K562 (cell line): ENCODE measurements around the gene IFNA2. TPM values are rescaled to one million over a fixed set of nuclear protein-coding genes. Genes with fewer than 3 reads are reported as not detected.

ENCODE experiments used
- ATAC-seq: fragments of 200-7000 bp; cut with Tn5 transposase; 3 replicates; pipeline ENCODE4 v1.9.1; 2020; ENCODE audit warnings: moderate library complexity
- BruUV-seq: library from RNA; stranded (reverse); fragments of 400-500 nt; replicated peaks from 2 replicates; lab custom pipeline; 2021; lab: Mats Ljungman, UMichigan
- CTCF ChIA-PET: fragments of 300-600 bp; formaldehyde crosslinking; extraction: SDS; loops from one replicate; lab custom pipeline; 2021; ENCODE audit warnings: low intra/inter-chr PET ratio; lab: Yijun Ruan, JAX
- POLR2A ChIA-PET: fragments of 300-600, 350-650 bp; sonication (Branson Sonifier 250); formaldehyde crosslinking; extraction: SDS; loops from one replicate; lab custom pipeline; 2021; ENCODE audit warnings: antibody characterized with exemption, inconsistent platforms; lab: Yijun Ruan, JAX
- DNase-seq, 4 experiments: peaks; one replicate each; pipeline versions ENCODE4 v3.0.0 to v3.0.0-alpha.2; 2011 to 2018; ENCODE audit warnings: low spot score in 3 of 4, mixed read lengths in 3 of 4; ENCODE audit errors: extremely low read depth in 1 of 4
- FAIRE-seq: peaks from 2 replicates; lab custom pipeline; 2011; peaks lifted over from hg19 to GRCh38; lab: Jason Lieb, UNC
- H2AFZ ChIP-seq: 2 replicates; pipeline ENCODE4 v1.6.0; 2011; ENCODE audit warnings: low read depth, low read length, control low read depth, inconsistent platforms
- H3K27ac ChIP-seq: fragments of 200-600 bp; 3 replicates; pipeline ENCODE4 v1.8.0; 2011; ENCODE audit warnings: low read depth, mild to moderate bottlenecking, control low read depth, inconsistent platforms, low read length, moderate library complexity, mixed read lengths; ENCODE audit errors: extremely low read depth
- H3K27me3 ChIP-seq, 2 experiments: fragments of 300-600 bp in 1 of 2; 2 replicates in 1 of 2; 3 replicates in 1 of 2; pipeline versions ENCODE4 v1.6.0 to v1.8.0; 2011; ENCODE audit warnings: inconsistent platforms in 2 of 2, low read length in 2 of 2, mild to moderate bottlenecking in 1 of 2, mixed read lengths in 1 of 2, moderate library complexity in 1 of 2; ENCODE audit not compliant: control insufficient read depth in 2 of 2, insufficient read depth in 2 of 2
- H3K36me3 ChIP-seq: fragments of 300-600 bp; 3 replicates; pipeline ENCODE4 v1.8.0; 2011; ENCODE audit warnings: mild to moderate bottlenecking, low read length, inconsistent platforms; ENCODE audit not compliant: control insufficient read depth, insufficient read depth
- H3K4me1 ChIP-seq, 2 experiments: fragments of 200-600 bp in 1 of 2; replicated peaks in 1 of 2; 2 replicates in 1 of 2; 3 replicates in 1 of 2; pipeline versions ENCODE4 v1.5.1 to v1.8.0; 2011; ENCODE audit warnings: inconsistent platforms in 2 of 2, low read length in 2 of 2, mild to moderate bottlenecking in 1 of 2, mixed read lengths in 1 of 2, moderate library complexity in 1 of 2; ENCODE audit not compliant: control insufficient read depth in 2 of 2, insufficient read depth in 2 of 2
- H3K4me2 ChIP-seq: 2 replicates; pipeline ENCODE4 v1.6.1; 2011; ENCODE audit warnings: low read length, control low read depth, inconsistent platforms, mixed read lengths; ENCODE audit not compliant: insufficient read depth
- H3K4me3 ChIP-seq: fragments of 200-600 bp; sonication (generic), shearing (Covaris generic); 2 replicates; pipeline ENCODE4 v1.5.1; 2016; ENCODE audit warnings: control low read depth, inconsistent platforms
- H3K79me2 ChIP-seq: fragments of 200-600 bp; 3 replicates; pipeline ENCODE4 v1.8.0; 2011; ENCODE audit warnings: low read length, inconsistent platforms; ENCODE audit not compliant: control insufficient read depth, insufficient read depth
- H3K9ac ChIP-seq, 2 experiments: 2 replicates each; pipeline versions ENCODE4 v1.6.0 to v1.6.1; 2011; ENCODE audit warnings: low read depth in 2 of 2, low read length in 2 of 2, control low read depth in 1 of 2, inconsistent platforms in 1 of 2, mild to moderate bottlenecking in 1 of 2, mixed read lengths in 1 of 2; ENCODE audit not compliant: insufficient read depth in 1 of 2
- H3K9me1 ChIP-seq: one replicate; pipeline ENCODE4 v1.6.0; 2011; ENCODE audit warnings: inconsistent platforms, mild to moderate bottlenecking, low read length, moderate library complexity; ENCODE audit not compliant: control insufficient read depth, insufficient read depth
- H3K9me3 ChIP-seq: replicated peaks from 2 replicates; pipeline ENCODE4 v1.5.1; 2011; ENCODE audit warnings: low read depth, low read length, inconsistent platforms; ENCODE audit not compliant: control insufficient read depth, insufficient read depth
- H4K20me1 ChIP-seq: replicated peaks from 2 replicates; pipeline ENCODE4 v1.6.1; 2011; ENCODE audit warnings: low read length, inconsistent platforms, mixed read lengths; ENCODE audit not compliant: control insufficient read depth, insufficient read depth
- ARID1B ChIP-seq: fragments of 450-650 bp; IDR thresholded peaks from 2 replicates; pipeline ENCODE4 v1.6.1; 2016; ENCODE audit warnings: antibody characterized with exemption, mild to moderate bottlenecking, inconsistent platforms
- CHD7 ChIP-seq: fragments of 200-600 bp; sonication (generic); IDR thresholded peaks from one replicate; pipeline ENCODE4 v1.6.1; 2012; ENCODE audit warnings: mild to moderate bottlenecking, low read depth, low read length, inconsistent platforms
- HNRNPK ChIP-seq: fragments of 200-400 bp; formaldehyde crosslinking; IDR thresholded peaks from one replicate; pipeline ENCODE4 v1.6.1; 2018; ENCODE audit warnings: mild to moderate bottlenecking, low read depth, low read length; ENCODE audit not compliant: poor library complexity, severe bottlenecking
- MAFG ChIP-seq: fragments of 450-650 bp; conservative IDR thresholded peaks from 2 replicates; pipeline ENCODE4 v1.6.1; 2016; ENCODE audit warnings: missing genetic modification characterization, missing compliant biosample characterization
- RBBP5 ChIP-seq: fragments of 200-600 bp; sonication (generic); IDR thresholded peaks from 2 replicates; pipeline ENCODE4 v1.6.1; 2012; ENCODE audit warnings: borderline replicate concordance, mild to moderate bottlenecking, low read length, control low read depth, inconsistent platforms; ENCODE audit not compliant: insufficient read depth, poor library complexity, severe bottlenecking
- SMARCE1 ChIP-seq: fragments of 450-650 bp; IDR thresholded peaks from 2 replicates; pipeline ENCODE4 v1.7.1; 2016; ENCODE audit warnings: mild to moderate bottlenecking
- XRCC4 ChIP-seq: IDR thresholded peaks from one replicate; pipeline ENCODE4 v1.6.1; 2011; ENCODE audit not compliant: insufficient read depth, insufficient read length; ENCODE audit errors: extremely low read depth
- ZEB2 ChIP-seq: fragments of 450-650 bp; IDR thresholded peaks from 2 replicates; pipeline ENCODE4 v1.6.1; 2016
- ZNF175 ChIP-seq: fragments of 200-800 bp; sonication (Bioruptor generic); IDR thresholded peaks from 2 replicates; pipeline ENCODE4 v1.6.1; 2016; ENCODE audit warnings: low read depth, mild to moderate bottlenecking, missing genetic modification characterization, missing compliant biosample characterization
- WGBS: fragments of 100-300 bp; shearing (Covaris generic); methylation state at CpG from one replicate; pipeline ENCODE4 v1.1.6; 2016; ENCODE audit warnings: low coverage, mixed read lengths; ENCODE audit not compliant: insufficient coverage; ENCODE audit errors: missing lambda C conversion rate; 5-methylcytosine and 5-hydroxymethylcytosine counted together
- in situ Hi-C: fragments of 300-500 bp; cut with MboI; formaldehyde crosslinking; loops from 4 replicates; pipeline ENCODE4 v1.15.0; 2018; ENCODE audit warnings: inconsistent platforms, mixed read lengths
- intact Hi-C: fragments of 100-400 bp; cut with micrococcal nuclease; formaldehyde crosslinking; loops from 2 replicates; pipeline ENCODE4 v1.14.2; 2022
- polyA plus RNA-seq, 8 experiments: library from polyadenylated mRNA; depleted of rRNA in 4 of 8; stranded (reverse) in 5 of 8; unstranded in 3 of 8; fragments of >200 nt; fragmentation: Nextera tagmentation in 2 of 8; fragmentation: Illumina TruSeq in 1 of 8; extraction: Ambion mirVana in 2 of 8; extraction: Trizol in 1 of 8; gene quantifications; 2 replicates each; pipeline versions ENCODE4 v1.2.1 to v1.2.3, GENCODE V29; 2011 to 2014; ENCODE audit warnings: inconsistent platforms in 1 of 8, missing spikeins in 1 of 8
- total RNA-seq, 7 experiments: library from RNA; depleted of rRNA in 6 of 7; stranded (reverse); fragments of >200 nt in 6 of 7; fragmentation: Illumina TruSeq in 2 of 7; extraction: Trizol in 2 of 7; gene quantifications; 2 replicates each; pipeline versions ENCODE4 v1.2.1 to v1.2.3, GENCODE V29; 2011 to 2021; ENCODE audit warnings: low replicate concordance in 1 of 7

IFNA2 gene
- total and polyA plus RNA-seq, 9 of the 15 experiments (the other 6 are each of a cell fraction or from before 2014, with no cell fraction given) = not detected

- TF ChIP-seq XRCC4 (no peak), RBBP5 (no peak)
These were observed 48.7 kb downstream of the IFNA2 start (continued) for GRCh38 chr9:21336457-21336856.

- Histone ChIP-seq H3K4me3 (no peak within 1 kb of the TSS), H3K4me2 (no peak within 1 kb of the TSS), H3K36me3 (no peaks in the 10 kb centered on the region), H4K20me1 (no peaks in the 10 kb centered on the region), H3K27ac (no peak within 1 kb of the TSS), H3K9ac (no peak within 1 kb of the TSS), H2AFZ (no peak within 1 kb of the TSS), H3K79me2 (no peaks in the 10 kb centered on the region), H3K27me3 (no peaks in the 10 kb centered on the region), H3K9me1 (no peaks in the 10 kb centered on the region), H3K4me1 (no peaks in the 10 kb centered on the region), H3K9me3 (no peaks in the 10 kb centered on the region)
- FAIRE-seq (no peak), ATAC-seq (no peak), DNase-seq (no peak)
- ChIA-PET POLR2A (no interaction called here), CTCF (no interaction called here)
- in situ Hi-C loops (no loop called here), intact Hi-C loops (no loop called here)
- no TSS peak for BruUV-seq
- WGBS = no CpG with 5 or more reads among the region's 55 CpGs
- TF ChIP-seq ZNF175 (CRISPR knock-in tag) (no peak), HNRNPK (no peak), SMARCE1 (no peak), ZEB2 (no peak), ARID1B (no peak), CHD7 (no peak), MAFG (tag) (no peak)
These were observed 50.2 kb downstream of the IFNA2 start, which contains the start of gene KLHL9 for GRCh38 chr9:21334701-21335632. KLHL9 (minus strand) TSS chr9:21335404; CDS start chr9:21334859, 545 bp downstream.
